Measurements from ENCODE around the gene SGCE. TPM values are rescaled to one million over a fixed set of nuclear protein-coding genes. Genes with fewer than 3 reads are reported as not detected.
A peak's percentile ranks its signal among the peaks of the same experiment; 100 is the strongest.

The SGCE gene
- total and polyA plus RNA-seq, 10 of the 15 experiments (the other 5 are each of a cell fraction or from before 2014, with no cell fraction given): 30.5 to 80.1 (median 49.2) TPM

DNA sequence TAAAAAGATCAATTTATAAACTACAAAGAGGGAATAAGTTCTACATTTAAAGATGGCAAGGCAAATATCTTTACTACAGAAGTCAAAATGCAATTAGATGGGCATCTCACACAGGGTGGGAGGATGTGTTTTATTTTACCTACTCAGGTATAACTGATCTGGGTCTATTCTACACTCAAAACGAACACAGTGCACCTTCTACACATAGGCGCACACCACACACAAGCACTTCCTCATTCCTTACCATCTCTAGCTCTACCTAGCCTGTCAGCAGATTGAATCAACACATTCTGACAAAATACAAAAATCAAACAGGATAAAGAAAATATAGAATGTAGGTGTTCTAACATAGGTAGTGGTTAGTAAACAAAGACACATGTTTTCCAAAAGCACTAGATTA lies 64.8 kb downstream of the SGCE start:
- in situ Hi-C loops (cut with MboI): no loop called here
- H3K4me2 ChIP-seq (ENCODE audit: control insufficient read depth, insufficient read depth): no peak overlapping the region
- intact Hi-C loops (cut with micrococcal nuclease; ENCODE audit: unreplicated experiment): no loop called here
- no TSS peak for BruUV-seq (replicated peaks)
- RAD21 ChIA-PET (ENCODE audit: unreplicated experiment): interaction anchor here (1.0 kb wide), 1 partner anchor 29 kb away, joined by 3 read pairs; no protein-coding TSS in a partner anchor
- H3K4me1 ChIP-seq (ENCODE audit: control insufficient read depth, insufficient read depth, low read length): no peaks in the 10 kb centered on the region
- no peaks in the 10 kb centered on the region for H3K79me2 ChIP-seq (ENCODE audit: control insufficient read depth, insufficient read depth, low read length)
- no peaks in the 10 kb centered on the region for H3K27me3 ChIP-seq (replicated peaks in 1 of 2; ENCODE audit: control insufficient read depth in 2 of 2, insufficient read depth in 2 of 2, low read length in 1 of 2)
- H2AFZ ChIP-seq (ENCODE audit: control insufficient read depth, low read depth, low read length): no peak overlapping the region
- no peaks in the 10 kb centered on the region for H3K9me3 ChIP-seq (replicated peaks; ENCODE audit: control insufficient read depth, insufficient read depth, low read length)
- no peaks in the 10 kb centered on the region; a peak in 1 of 4 replicates for H3K36me3 ChIP-seq (ENCODE audit: control insufficient read depth in 2 of 2, insufficient read depth in 2 of 2, low read length in 1 of 2)
- ATAC-seq (peak; percentile 49; the same call in 1 of the 3 replicates), DNase-seq (ENCODE audit: low read depth, low spot score) (no peak), FAIRE-seq (no peak)
- no peak overlapping the region for H3K9ac ChIP-seq (ENCODE audit: control insufficient read depth, insufficient read depth, low read length)
- 78% methylated on average over 2 of the region's 2 CpGs for WGBS (ENCODE audit: insufficient coverage, insufficient replicate concordance, low lambda C conversion rate, missing lambda C conversion rate)
- CTCF ChIA-PET: no interaction called here
- no peak overlapping the region for H3K27ac ChIP-seq (ENCODE audit: control insufficient read depth, insufficient read depth)
- SMC1A ChIA-PET (ENCODE audit: uncharacterized antibody, unreplicated experiment): interaction anchor here (0.7 to 1.5 kb wide), 2 partner anchors 8 to 23 kb away, joined by 4 read pairs; no protein-coding TSS in a partner anchor
- no peak overlapping the region for H3K4me3 ChIP-seq
- POLR2A ChIA-PET: no interaction called here
- TF ChIP-seq RUNX3 (IDR thresholded peaks at IDR 0.05; ENCODE audit: low read length) (no peak), SPI1 (IDR thresholded peaks at IDR 0.05; ENCODE audit: borderline replicate concordance, insufficient read depth, low read depth, low read length) (peak; percentile 89), ZNF384 (IDR thresholded peaks at IDR 0.05; ENCODE audit: borderline replicate concordance, low read depth, low read length) (no peak), BCL3 (IDR thresholded peaks at IDR 0.05; ENCODE audit: borderline replicate concordance, insufficient read depth, low read depth, low read length, poor library complexity, severe bottlenecking) (no peak), ZZZ3 (IDR thresholded peaks at IDR 0.05; ENCODE audit: control insufficient read depth, insufficient read length, low read depth) (no peak), MYB (IDR thresholded peaks at IDR 0.05; ENCODE audit: borderline replicate concordance, low read depth, low read length) (no peak)
- H4K20me1 ChIP-seq (ENCODE audit: control insufficient read depth, insufficient read depth): no peaks in the 10 kb centered on the region

Measured in GM12878 (cell line).